CD4-positive, alpha-beta T cell (primary cell): ENCODE results near the gene NR2F6. TPM values are rescaled to one million over a fixed set of nuclear protein-coding genes. Genes with fewer than 3 reads are reported as not detected.

Experiments used
- ATAC-seq: fragments of 200-7000 bp; cut with Tn5 transposase; one replicate; pipeline ENCODE4 v1.10.0; 2022; ENCODE audit warnings: mild to moderate bottlenecking; ENCODE audit not compliant: poor library complexity
- CTCF ChIA-PET: fragments of 350-600 bp; sonication (Branson Sonifier 250); formaldehyde crosslinking; loops from one replicate; lab custom pipeline; 2021; ENCODE audit warnings: antibody characterized with exemption, inconsistent platforms; lab: Charles Lee
- POLR2A ChIA-PET: fragments of 350-600 bp; sonication (Branson Sonifier 250); formaldehyde crosslinking; loops from one replicate; lab custom pipeline; 2021; ENCODE audit warnings: antibody characterized with exemption, inconsistent platforms; lab: Charles Lee
- DNase-seq, 14 experiments: peaks; one replicate each; pipeline ENCODE4 v3.0.0-alpha.2; 2013 to 2020; ENCODE audit warnings: mixed read lengths in 2 of 14
- H3K27ac ChIP-seq, 2 donors: one replicate each; pipeline versions ENCODE4 v1.5.1 to v1.7.0; 2013; ENCODE audit warnings: low read length in 2 of 2, low read depth in 1 of 2, mild to moderate bottlenecking in 1 of 2
- H3K27me3 ChIP-seq, 2 experiments: 1 replicate in 1 of 2; 2 replicates in 1 of 2; pipeline versions ENCODE4 v1.6.1 to v1.7.0; 2013; ENCODE audit warnings: low read length in 2 of 2, control low read depth in 1 of 2, mild to moderate bottlenecking in 1 of 2, moderate library complexity in 1 of 2; ENCODE audit not compliant: insufficient read depth in 2 of 2, control insufficient read depth in 1 of 2
- H3K36me3 ChIP-seq: one replicate; pipeline ENCODE4 v1.6.1; 2013; ENCODE audit warnings: low read length, control low read depth; ENCODE audit not compliant: insufficient read depth
- H3K4me1 ChIP-seq: one replicate; pipeline ENCODE4 v1.6.1; 2013; ENCODE audit warnings: low read length, control low read depth; ENCODE audit not compliant: insufficient read depth
- H3K4me3 ChIP-seq: one replicate; pipeline ENCODE4 v1.5.1; 2013; ENCODE audit warnings: mild to moderate bottlenecking, low read length, moderate library complexity
- H3K9me3 ChIP-seq, 2 experiments: 1 replicate in 1 of 2; 2 replicates in 1 of 2; pipeline versions ENCODE4 v1.6.1 to v1.7.0; 2013; ENCODE audit warnings: low read length in 2 of 2, mild to moderate bottlenecking in 2 of 2, control low read depth in 1 of 2, moderate library complexity in 1 of 2; ENCODE audit not compliant: control insufficient read depth in 1 of 2, insufficient read depth in 1 of 2
- H3K27ac Mint-ChIP-seq: one replicate; pipeline ENCODE4 v1.8.0; 2020; ENCODE audit warnings: mixed read lengths
- H3K27me3 Mint-ChIP-seq: one replicate; pipeline ENCODE4 v1.8.0; 2021; ENCODE audit warnings: mixed read lengths
- H3K36me3 Mint-ChIP-seq: one replicate; pipeline ENCODE4 v1.8.0; 2021; ENCODE audit warnings: low read depth, mixed read lengths
- H3K4me1 Mint-ChIP-seq: one replicate; pipeline ENCODE4 v1.8.0; 2021; ENCODE audit warnings: low read depth, mixed read lengths
- H3K4me3 Mint-ChIP-seq: one replicate; pipeline ENCODE4 v1.8.0; 2020; ENCODE audit warnings: mild to moderate bottlenecking, mixed read lengths
- H3K9me3 Mint-ChIP-seq: one replicate; pipeline ENCODE4 v1.8.0; 2020; ENCODE audit warnings: mixed read lengths
- CTCF ChIP-seq: fragments of 200-600 bp; IDR thresholded peaks from one replicate; pipeline ENCODE4 v1.8.0; 2022; ENCODE audit warnings: antibody characterized with exemption, mild to moderate bottlenecking
- intact Hi-C, 2 experiments: fragments of 100-400 bp; cut with DNase I in 1 of 2; cut with micrococcal nuclease in 1 of 2; formaldehyde crosslinking; loops; one replicate each; pipeline versions ENCODE4 v1.15.1 to v1.9.0; 2023 to 2025; cut with DNase I, micrococcal nuclease
- total RNA-seq, 174 experiments: library from RNA in 2 of 174; stranded (reverse) in 2 of 174; gene quantifications; one replicate each; pipeline ENCODE4 v1.2.3 and lab custom pipeline; 2021 to 2026

NR2F6 gene
- total RNA-seq, 2 experiments from 2014 or later: 0.74 to 1.1 TPM

GRCh38 chr19:17232258-17232657, 13.5 kb downstream of the NR2F6 start:
- Histone ChIP-seq H3K27me3 (no peaks in the 10 kb centered on the region), H3K36me3 (no peaks in the 10 kb centered on the region), H3K4me1 (peaks cover 29% of the 10 kb centered on the region), H3K4me3 (no peak overlapping the region), H3K27ac (no peak overlapping the region), H3K9me3 (no peaks in the 10 kb centered on the region)
- H3K27me3 Mint-ChIP-seq: no peaks in the 10 kb centered on the region
- H3K4me3 Mint-ChIP-seq: peak overlapping the region; percentile 15
- POLR2A ChIA-PET: no interaction called here
- no peaks in the 10 kb centered on the region for H3K36me3 Mint-ChIP-seq
- intact Hi-C loops: loop anchor here in 1 of 2 experiments (2.0 kb wide), 1 partner anchor 165 kb away; no protein-coding TSS in a partner anchor
- ATAC-seq (no peak), DNase-seq (no peak)
- TF ChIP-seq CTCF: no peak
- CTCF ChIA-PET: no interaction called here
- H3K27ac Mint-ChIP-seq: no peak overlapping the region
- H3K4me1 Mint-ChIP-seq: peaks cover 6% of the 10 kb centered on the region
- no peaks in the 10 kb centered on the region for H3K9me3 Mint-ChIP-seq

- ATAC-seq: no peak
- no peak overlapping the region for H3K27ac Mint-ChIP-seq
- H3K9me3 Mint-ChIP-seq: no peaks in the 10 kb centered on the region
- H3K4me1 Mint-ChIP-seq: peaks cover 11% of the 10 kb centered on the region
- no peaks in the 10 kb centered on the region for H3K27me3 Mint-ChIP-seq
- H3K4me1 ChIP-seq: peaks cover 33% of the 10 kb centered on the region
- H3K27me3 ChIP-seq: no peaks in the 10 kb centered on the region
- no peak for TF ChIP-seq CTCF
- H3K27ac ChIP-seq: no peak overlapping the region
- no peak overlapping the region for H3K4me3 Mint-ChIP-seq
- H3K9me3 ChIP-seq: no peaks in the 10 kb centered on the region
- intact Hi-C loops: loop anchor here in 1 of 2 experiments (5.0 kb wide), 2 partner anchors 37 to 153 kb away; partner anchors contain the start of genes BABAM1, HAUS8 and MYO9B
- peaks cover 5% of the 10 kb centered on the region for H3K36me3 Mint-ChIP-seq
- POLR2A ChIA-PET: interaction anchor here (0.9 kb wide), 1 partner anchor 15 kb away, joined by 5 read pairs; the partner anchor contains the start of gene USE1
- H3K36me3 ChIP-seq: no peaks in the 10 kb centered on the region
- no peak for DNase-seq
- no peak overlapping the region for H3K4me3 ChIP-seq
- CTCF ChIA-PET: no interaction called here
These were observed 15.8 kb downstream of the NR2F6 start for GRCh38 chr19:17229890-17230289.

- no peak overlapping the region for H3K27ac ChIP-seq
- POLR2A ChIA-PET: interaction anchor here (3.6 kb wide), 1 partner anchor 13 kb away, joined by 97 read pairs; the partner anchor contains the start of gene USE1
- peaks cover 4% of the 10 kb centered on the region for H3K4me1 Mint-ChIP-seq
- H3K4me3 ChIP-seq: no peak overlapping the region
- no peaks in the 10 kb centered on the region for H3K36me3 ChIP-seq
- CTCF ChIA-PET: interaction anchor here (1.7 kb wide), 1 partner anchor 8 kb away, joined by 14 read pairs; no protein-coding TSS in a partner anchor
- peaks cover 5% of the 10 kb centered on the region for H3K36me3 Mint-ChIP-seq
- intact Hi-C loops: loop anchor here in 1 of 2 experiments (2.0 to 5.0 kb wide), 3 partner anchors 39 to 151 kb away; partner anchors contain the start of genes BABAM1, HAUS8, MRPL34 and MYO9B
- peak in 1 of 14 experiments; percentile 37 for DNase-seq
- peak overlapping the region; percentile 38 for H3K4me3 Mint-ChIP-seq
- TF ChIP-seq CTCF: no peak
- no peak for ATAC-seq
- H3K27me3 Mint-ChIP-seq: no peaks in the 10 kb centered on the region
- no peak overlapping the region for H3K27ac Mint-ChIP-seq
- H3K27me3 ChIP-seq: no peaks in the 10 kb centered on the region
- peaks cover 24% of the 10 kb centered on the region for H3K4me1 ChIP-seq
- H3K9me3 ChIP-seq: no peaks in the 10 kb centered on the region
- no peaks in the 10 kb centered on the region for H3K9me3 Mint-ChIP-seq
These were observed 17.8 kb downstream of the NR2F6 start for GRCh38 chr19:17227798-17228367.
